Measurements from ENCODE around the gene TNFRSF1A.
A peak's percentile ranks its signal among the peaks of the same experiment; 100 is the strongest.

TNFRSF1A gene

GRCh38 chr12:6315184-6315583 is 26.7 kb downstream of the TNFRSF1A start:
- no peak for DNase-seq (ENCODE audit: low read depth)
- no peak overlapping the region for H3K4me3 ChIP-seq (ENCODE audit: low read length)
- TF ChIP-seq CTCF (IDR thresholded peaks at IDR 0.05; ENCODE audit: insufficient read depth, low read depth, low read length, missing control alignments), result no peak

- no peak for TF ChIP-seq CTCF (IDR thresholded peaks at IDR 0.05; ENCODE audit: insufficient read depth, low read depth, low read length, missing control alignments)
- H3K4me3 ChIP-seq (ENCODE audit: low read length), result no peak overlapping the region
- DNase-seq (ENCODE audit: low read depth), result no peak
Measured at GRCh38 chr12:6314776-6315175, 27.1 kb downstream of the TNFRSF1A start.

- peak; percentile 66 for DNase-seq (ENCODE audit: low read depth)
- peak; percentile 16 for TF ChIP-seq CTCF (IDR thresholded peaks at IDR 0.05; ENCODE audit: insufficient read depth, low read depth, low read length, missing control alignments)
- H3K4me3 ChIP-seq (ENCODE audit: low read length), result no peak overlapping the region
Measured at GRCh38 chr12:6313326-6313940, 28.4 kb downstream of the TNFRSF1A start.

- TF ChIP-seq CTCF (IDR thresholded peaks at IDR 0.05; ENCODE audit: insufficient read depth, low read depth, low read length, missing control alignments), result peak; percentile 7
- DNase-seq (ENCODE audit: low read depth), result peak; percentile 93
Measured at GRCh38 chr12:6312529-6313325, 29.1 kb downstream of the TNFRSF1A start.

GRCh38 chr12:6311822-6312528 is 29.9 kb downstream of the TNFRSF1A start:
- DNase-seq (ENCODE audit: low read depth), result no peak
- no peak overlapping the region for H3K4me3 ChIP-seq (ENCODE audit: low read length)
- TF ChIP-seq CTCF (IDR thresholded peaks at IDR 0.05; ENCODE audit: insufficient read depth, low read depth, low read length, missing control alignments), result no peak

More at GRCh38 chr12:6312529-6313325, 29.1 kb downstream of the TNFRSF1A start:
- H3K4me3 ChIP-seq (ENCODE audit: low read length), result no peak overlapping the region

- no peak for TF ChIP-seq CTCF (IDR thresholded peaks at IDR 0.05; ENCODE audit: insufficient read depth, low read depth, low read length, missing control alignments)
- H3K4me3 ChIP-seq (ENCODE audit: low read length), result peak overlapping the region; percentile 52
- DNase-seq (ENCODE audit: low read depth), result no peak
Measured at GRCh38 chr12:6310771-6311610, 30.9 kb downstream of the TNFRSF1A start.
